ENCODE data around the gene MUL1. TPM values are rescaled to one million over a fixed set of nuclear protein-coding genes. Genes with fewer than 3 reads are reported as not detected.

Gene MUL1
- total RNA-seq, 8 experiments from 2014 or later, result 21.0 to 36.3 (median 29.5) TPM

GRCh38 chr1:20472860-20473711 lies 34.9 kb downstream of the MUL1 start:
- no peak overlapping the region for H3K4me3 ChIP-seq
- WGBS, 10 experiments, result 20 to 87% (median 56%) methylated on average over 3 to 22 of the region's 28 CpGs; no CpG with 5 or more reads in 4 of the 10 experiments

GRCh38 chr1:20472121-20472520 lies 35.8 kb downstream of the MUL1 start:
- Histone ChIP-seq H3K4me1 (replicated peaks in 1 of 2) (peaks cover 25 to 27% of the 10 kb centered on the region in 2 donors), H3K4me3 (no peak overlapping the region), H3K27ac (no peak overlapping the region)
- in situ Hi-C loops (cut with MboI; ENCODE audit: low pct_unique_long_range_greater_than_20kb in 2 of 9, low sequenced_read_pairs in 9 of 9, unreplicated experiment in 9 of 9), result no loop called here
- WGBS, 10 experiments, result 51 to 100% (median 85%) methylated on average over 1 to 4 of the region's 4 CpGs; no CpG with 5 or more reads in 2 of the 10 experiments
- ATAC-seq (replicated peaks in 6 of 8), result no peak

More at GRCh38 chr1:20472860-20473711, 34.9 kb downstream of the MUL1 start:
- ATAC-seq (replicated peaks in 6 of 8), result peak; percentile 59 to 81 (median 70)
- H3K27ac ChIP-seq, result peak overlapping the region in 1 of 2 donors; percentile 52
- H3K4me1 ChIP-seq (replicated peaks in 1 of 2), result peaks cover 34 to 37% of the 10 kb centered on the region in 2 donors
- in situ Hi-C loops (cut with MboI; ENCODE audit: low pct_unique_long_range_greater_than_20kb in 2 of 9, low sequenced_read_pairs in 9 of 9, unreplicated experiment in 9 of 9), result no loop called here

- ATAC-seq (replicated peaks in 6 of 8), result peak in 1 of 8 experiments; percentile 22
- in situ Hi-C loops (cut with MboI; ENCODE audit: low pct_unique_long_range_greater_than_20kb in 2 of 9, low sequenced_read_pairs in 9 of 9, unreplicated experiment in 9 of 9), result no loop called here
- 17 to 100% (median 56%) methylated on average over 1 to 3 of the region's 3 CpGs; no CpG with 5 or more reads in 3 of the 10 experiments for WGBS, 10 experiments
- no peak overlapping the region for H3K4me3 ChIP-seq
- H3K4me1 ChIP-seq (replicated peaks in 1 of 2), result peaks cover 16% of the 10 kb centered on the region in 2 donors
- H3K27ac ChIP-seq, result no peak overlapping the region
Measured at GRCh38 chr1:20470194-20470593, 37.8 kb downstream of the MUL1 start.

GRCh38 chr1:20469406-20470076 lies 38.4 kb downstream of the MUL1 start:
- 0 to 100% (median 79%) methylated on average over 1 of the region's 1 CpG; no CpG with 5 or more reads in 4 of the 10 experiments for WGBS, 10 experiments
- in situ Hi-C loops (cut with MboI; ENCODE audit: low pct_unique_long_range_greater_than_20kb in 2 of 9, low sequenced_read_pairs in 9 of 9, unreplicated experiment in 9 of 9), result no loop called here
- Histone ChIP-seq H3K4me1 (replicated peaks in 1 of 2) (peaks cover 16% of the 10 kb centered on the region in 2 donors), H3K4me3 (no peak overlapping the region), H3K27ac (no peak overlapping the region)
- peak in 1 of 8 experiments; percentile 14 for ATAC-seq (replicated peaks in 6 of 8)

- Histone ChIP-seq H3K4me1 (replicated peaks in 1 of 2) (peaks cover 4 to 8% of the 10 kb centered on the region in 2 donors), H3K4me3 (no peak overlapping the region), H3K27ac (no peak overlapping the region)
- 95 to 100% (median 100%) methylated on average over 1 to 4 of the region's 9 CpGs; no CpG with 5 or more reads in 7 of the 10 experiments for WGBS, 10 experiments
- in situ Hi-C loops (cut with MboI; ENCODE audit: low pct_unique_long_range_greater_than_20kb in 2 of 9, low sequenced_read_pairs in 9 of 9, unreplicated experiment in 9 of 9), result no loop called here
- ATAC-seq (replicated peaks in 6 of 8), result peak in 1 of 8 experiments; percentile 5
Measured at GRCh38 chr1:20466273-20466672, 41.7 kb downstream of the MUL1 start.

GRCh38 chr1:20465187-20465586 lies 42.8 kb downstream of the MUL1 start:
- no peak overlapping the region for H3K4me3 ChIP-seq
- H3K4me1 ChIP-seq (replicated peaks in 1 of 2), result peaks cover 4% of the 10 kb centered on the region in 2 donors
- no peak for ATAC-seq (replicated peaks in 6 of 8)
- no peak overlapping the region for H3K27ac ChIP-seq
- in situ Hi-C loops (cut with MboI; ENCODE audit: low pct_unique_long_range_greater_than_20kb in 2 of 9, low sequenced_read_pairs in 9 of 9, unreplicated experiment in 9 of 9), result no loop called here
- 21 to 78% (median 59%) methylated on average over 1 to 5 of the region's 5 CpGs; no CpG with 5 or more reads in 3 of the 10 experiments for WGBS, 10 experiments

- 33 to 100% (median 100%) methylated on average over 1 of the region's 1 CpG; no CpG with 5 or more reads in 7 of the 10 experiments for WGBS, 10 experiments
- ATAC-seq (replicated peaks in 6 of 8), result no peak
- in situ Hi-C loops (cut with MboI; ENCODE audit: low pct_unique_long_range_greater_than_20kb in 2 of 9, low sequenced_read_pairs in 9 of 9, unreplicated experiment in 9 of 9), result no loop called here
Measured at GRCh38 chr1:20463502-20463901, 44.4 kb downstream of the MUL1 start.

GRCh38 chr1:20462397-20462796 lies 45.6 kb downstream of the MUL1 start:
- no peak overlapping the region for H3K4me3 ChIP-seq
- peaks cover 4% of the 10 kb centered on the region in 2 donors for H3K4me1 ChIP-seq (replicated peaks in 1 of 2)
- ATAC-seq (replicated peaks in 6 of 8), result no peak
- no peak overlapping the region for H3K27ac ChIP-seq
- in situ Hi-C loops (cut with MboI; ENCODE audit: low pct_unique_long_range_greater_than_20kb in 2 of 9, low sequenced_read_pairs in 9 of 9, unreplicated experiment in 9 of 9), result no loop called here
- WGBS, 10 experiments, result 0 to 100% (median 60%) methylated on average over 1 to 3 of the region's 3 CpGs; no CpG with 5 or more reads in 5 of the 10 experiments

More at GRCh38 chr1:20463502-20463901, 44.4 kb downstream of the MUL1 start:
- peaks cover 4% of the 10 kb centered on the region in 2 donors for H3K4me1 ChIP-seq (replicated peaks in 1 of 2)
- no peak overlapping the region for H3K4me3 ChIP-seq
- no peak overlapping the region for H3K27ac ChIP-seq

GRCh38 chr1:20458717-20459116 lies 49.2 kb downstream of the MUL1 start:
- H3K27ac ChIP-seq, result no peak overlapping the region
- ATAC-seq (replicated peaks in 6 of 8), result no peak
- in situ Hi-C loops (cut with MboI; ENCODE audit: low pct_unique_long_range_greater_than_20kb in 2 of 9, low sequenced_read_pairs in 9 of 9, unreplicated experiment in 9 of 9), result no loop called here
- no peak overlapping the region for H3K4me3 ChIP-seq
- WGBS, 10 experiments, result 63 to 100% (median 91%) methylated on average over 1 to 2 of the region's 2 CpGs; no CpG with 5 or more reads in 5 of the 10 experiments
- no peaks in the 10 kb centered on the region for H3K4me1 ChIP-seq (replicated peaks in 1 of 2)

GRCh38 chr1:20454004-20454403 lies 53.9 kb downstream of the MUL1 start:
- in situ Hi-C loops (cut with MboI; ENCODE audit: low pct_unique_long_range_greater_than_20kb in 2 of 9, low sequenced_read_pairs in 9 of 9, unreplicated experiment in 9 of 9), result no loop called here
- WGBS, 10 experiments, result 53 to 100% (median 82%) methylated on average over 2 to 3 of the region's 4 CpGs; no CpG with 5 or more reads in 7 of the 10 experiments
- Histone ChIP-seq H3K27ac (no peak overlapping the region), H3K4me1 (replicated peaks in 1 of 2) (peaks cover under 1 to 5% of the 10 kb centered on the region in 2 donors), H3K4me3 (no peak overlapping the region)
- no peak for ATAC-seq (replicated peaks in 6 of 8)

- WGBS, 10 experiments, result 45 to 100% (median 76%) methylated on average over 1 to 4 of the region's 4 CpGs
- H3K4me1 ChIP-seq (replicated peaks in 1 of 2), result peaks cover 15 to 17% of the 10 kb centered on the region in 2 donors
- no peak overlapping the region for H3K27ac ChIP-seq
- peak in 3 of 8 experiments; percentile 64 to 87 (median 78) for ATAC-seq (replicated peaks in 6 of 8)
- no peak overlapping the region for H3K4me3 ChIP-seq
- in situ Hi-C loops (cut with MboI; ENCODE audit: low pct_unique_long_range_greater_than_20kb in 2 of 9, low sequenced_read_pairs in 9 of 9, unreplicated experiment in 9 of 9), result no loop called here
Measured at GRCh38 chr1:20449735-20450311, 58.1 kb downstream of the MUL1 start.

All from motor neuron (in vitro differentiated cells).